A673 (cell line): Measurements from ENCODE around the gene SP2. TPM values are rescaled to one million over a fixed set of nuclear protein-coding genes. Genes with fewer than 3 reads are reported as not detected.

Source experiments
- Bru-seq: library from RNA; stranded (reverse); fragments of 400-500 nt; gene quantifications from one replicate; lab custom pipeline; 2021; lab: Mats Ljungman, UMichigan
- BruChase-seq, 2 experiments: library from RNA; stranded (reverse); fragments of 400-500 nt; gene quantifications; one replicate each; lab custom pipeline; 2021; lab: Mats Ljungman, UMichigan
- BruUV-seq: library from RNA; stranded (reverse); fragments of 400-500 nt; replicated peaks from 2 replicates; lab custom pipeline; 2021; lab: Mats Ljungman, UMichigan
- CTCF ChIA-PET: fragments of 300-600 bp; sonication (Branson Sonifier 250); formaldehyde crosslinking; loops from one replicate; lab custom pipeline; 2022; ENCODE audit warnings: antibody characterized with exemption; lab: Charles Lee
- POLR2A ChIA-PET: fragments of 300-600 bp; sonication (Branson Sonifier 250); formaldehyde crosslinking; loops from one replicate; lab custom pipeline; 2022; ENCODE audit warnings: antibody characterized with exemption; ENCODE audit not compliant: low non-redundant PET; lab: Charles Lee
- DNase-seq: peaks from one replicate; pipeline ENCODE4 v3.0.0-alpha.2; 2015; ENCODE audit warnings: low spot score
- H3K27ac ChIP-seq: fragments of 200-600 bp; sonication (generic); 2 replicates; pipeline ENCODE4 v1.5.1; 2016; ENCODE audit warnings: mixed run types, low read depth, mild to moderate bottlenecking, mixed read lengths, antibody characterized with exemption, low read length; ENCODE audit not compliant: poor library complexity, severe bottlenecking
- H3K27me3 ChIP-seq: fragments of 200-600 bp; sonication (generic); replicated peaks from 2 replicates; pipeline ENCODE4 v1.6.1; 2017; ENCODE audit warnings: mixed run types, low read depth, mild to moderate bottlenecking, mixed read lengths, antibody characterized with exemption, low read length; ENCODE audit not compliant: insufficient read depth, poor library complexity
- H3K36me3 ChIP-seq: fragments of 200-600 bp; sonication (generic); 2 replicates; pipeline ENCODE4 v1.6.1; 2016; ENCODE audit warnings: mixed run types, mild to moderate bottlenecking, mixed read lengths, antibody characterized with exemption, low read length; ENCODE audit not compliant: insufficient read depth, poor library complexity, severe bottlenecking
- H3K4me1 ChIP-seq: fragments of 200-600 bp; sonication (generic); 2 replicates; pipeline ENCODE4 v1.6.1; 2017; ENCODE audit warnings: mixed run types, mild to moderate bottlenecking, mixed read lengths, antibody characterized with exemption, low read length; ENCODE audit not compliant: insufficient read depth, poor library complexity, severe bottlenecking
- H3K4me3 ChIP-seq: fragments of 200-600 bp; sonication (generic); 2 replicates; pipeline ENCODE4 v1.5.1; 2016; ENCODE audit warnings: low read depth, mixed run types, mild to moderate bottlenecking, mixed read lengths, low read length; ENCODE audit not compliant: poor library complexity, severe bottlenecking
- H3K9me3 ChIP-seq: fragments of 200-600 bp; sonication (generic); 2 replicates; pipeline ENCODE4 v1.6.1; 2016; ENCODE audit warnings: mixed run types, low read depth, mild to moderate bottlenecking, mixed read lengths, antibody characterized with exemption, low read length; ENCODE audit not compliant: poor library complexity, severe bottlenecking
- EZH2 ChIP-seq: fragments of 200-600 bp; sonication (generic); IDR thresholded peaks from 2 replicates; pipeline ENCODE4 v1.6.1; 2017; ENCODE audit warnings: borderline replicate concordance, low read depth, mild to moderate bottlenecking, mixed read lengths, antibody characterized with exemption, low read length; ENCODE audit not compliant: poor library complexity, severe bottlenecking
- intact Hi-C: fragments of 100-400 bp; cut with micrococcal nuclease; formaldehyde crosslinking; loops from one replicate; pipeline ENCODE4 v1.10.0; 2022; ENCODE audit not compliant: unreplicated experiment
- long read RNA-seq: library from polyadenylated mRNA; stranded (forward); transcript quantifications from one replicate; pipeline ENCODE4 v2.0.0, GENCODE V29; 2022
- total RNA-seq: library from RNA; stranded (reverse); gene quantifications from 2 replicates; pipeline ENCODE4 v1.2.3, GENCODE V29; 2021
- TF ChIP-seq, protein P1 (sequence below): fragments of 300-800, 200-600 bp; sonication (generic); conservative IDR thresholded peaks from 2 replicates; pipeline ENCODE4 v1.5.1; 2017; ENCODE audit warnings: low read depth, mild to moderate bottlenecking, antibody characterized with exemption, low read length, moderate library complexity, mixed read lengths

Gene SP2
- total RNA-seq (19.5 and 29.1 TPM in 2 replicates), Bru-seq, nascent RNA (percentile 68 among the genes with signal in this experiment), BruChase-seq, experiment 1, labeled RNA remaining after a 2-hour chase (percentile 66 among the genes with signal in this experiment), BruChase-seq, experiment 2, labeled RNA remaining after a 6-hour chase (percentile 75 among the genes with signal in this experiment)
- long read RNA-seq, transcript SP2-201 (7 exons, 3,112 nt) = major isoform, 12 of 26 reads
- long read RNA-seq, partial matches to known transcripts = 7 of 26 reads
- long read RNA-seq, other reads (novel, unspliced or antisense) = 7 of 26 reads

DNA sequence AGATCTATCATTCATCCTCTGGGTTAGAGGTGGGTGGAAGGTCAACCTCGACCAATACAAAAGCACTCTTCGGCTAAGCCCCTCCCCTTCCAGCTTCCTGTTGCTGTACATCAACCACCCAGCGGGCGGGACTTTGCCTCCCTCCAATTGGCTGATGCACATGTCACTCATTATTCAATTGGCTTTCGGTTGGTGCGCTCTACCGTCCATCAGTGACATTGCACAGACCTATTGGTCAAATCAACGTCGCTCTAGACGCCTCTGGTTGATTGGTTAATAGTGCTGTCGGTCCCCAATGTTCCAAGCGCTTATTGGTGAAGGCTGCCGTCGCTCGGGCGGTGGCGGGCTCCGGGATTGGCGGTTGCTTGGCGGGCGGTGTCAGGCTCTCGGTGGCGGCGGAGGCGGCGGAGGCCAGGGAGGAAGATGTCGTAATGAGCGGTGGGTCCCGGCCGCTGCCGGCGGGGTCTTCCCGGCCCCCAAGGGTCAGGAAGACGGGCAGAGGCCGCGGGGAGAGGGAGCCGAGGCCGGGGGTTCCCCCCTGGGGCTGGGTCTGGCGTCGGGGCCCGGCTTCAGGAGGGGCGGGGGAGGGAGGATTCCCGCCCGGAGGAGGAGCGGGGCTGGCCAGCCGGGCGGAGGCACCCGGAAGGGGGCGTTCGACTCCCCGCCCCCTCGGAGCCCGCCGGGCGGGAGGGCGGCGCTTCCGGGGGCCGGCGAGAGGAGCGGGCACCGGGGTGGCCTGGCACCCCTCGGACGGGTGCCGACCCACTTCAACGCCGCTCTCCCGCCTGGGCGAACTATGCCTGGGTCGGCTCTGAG, at the start of gene SP2:
TSS of gene SP2 (plus strand) at position 381 of the 816 bp plus-strand sequence. CDS start at position 432, 51 bp downstream.
- DNase-seq = peak; percentile 98
- H3K4me1 ChIP-seq = no peaks in the 10 kb centered on the region
- POLR2A ChIA-PET = no interaction called here
- H3K36me3 ChIP-seq = no peaks in the 10 kb centered on the region
- intact Hi-C loops = no loop called here
- no TSS peak for BruUV-seq
- no peaks in the 10 kb centered on the region for H3K27me3 ChIP-seq
- peak within 1 kb of the TSS; percentile 74 for H3K4me3 ChIP-seq
- peak within 1 kb of the TSS; percentile 97 for H3K27ac ChIP-seq
- CTCF ChIA-PET = no interaction called here
- no peaks in the 10 kb centered on the region for H3K9me3 ChIP-seq
- TF ChIP-seq, protein P1, sequence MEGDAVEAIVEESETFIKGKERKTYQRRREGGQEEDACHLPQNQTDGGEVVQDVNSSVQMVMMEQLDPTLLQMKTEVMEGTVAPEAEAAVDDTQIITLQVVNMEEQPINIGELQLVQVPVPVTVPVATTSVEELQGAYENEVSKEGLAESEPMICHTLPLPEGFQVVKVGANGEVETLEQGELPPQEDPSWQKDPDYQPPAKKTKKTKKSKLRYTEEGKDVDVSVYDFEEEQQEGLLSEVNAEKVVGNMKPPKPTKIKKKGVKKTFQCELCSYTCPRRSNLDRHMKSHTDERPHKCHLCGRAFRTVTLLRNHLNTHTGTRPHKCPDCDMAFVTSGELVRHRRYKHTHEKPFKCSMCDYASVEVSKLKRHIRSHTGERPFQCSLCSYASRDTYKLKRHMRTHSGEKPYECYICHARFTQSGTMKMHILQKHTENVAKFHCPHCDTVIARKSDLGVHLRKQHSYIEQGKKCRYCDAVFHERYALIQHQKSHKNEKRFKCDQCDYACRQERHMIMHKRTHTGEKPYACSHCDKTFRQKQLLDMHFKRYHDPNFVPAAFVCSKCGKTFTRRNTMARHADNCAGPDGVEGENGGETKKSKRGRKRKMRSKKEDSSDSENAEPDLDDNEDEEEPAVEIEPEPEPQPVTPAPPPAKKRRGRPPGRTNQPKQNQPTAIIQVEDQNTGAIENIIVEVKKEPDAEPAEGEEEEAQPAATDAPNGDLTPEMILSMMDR = no peak
- TF ChIP-seq EZH2 = no peak

GRCh38 chr17:47846716-47847340, 49.2 kb upstream of the SP2 start:
- peaks cover 63% of the 10 kb centered on the region for H3K27me3 ChIP-seq
- H3K36me3 ChIP-seq = no peaks in the 10 kb centered on the region
- TF ChIP-seq, protein P1 = no peak
- TF ChIP-seq EZH2 = peak; percentile 32
- intact Hi-C loops = loop anchor here (10.0 kb wide), 1 partner anchor 98 kb away; the partner anchor contains the start of gene PNPO
- H3K9me3 ChIP-seq = no peaks in the 10 kb centered on the region
- BruUV-seq = no TSS peak
- H3K27ac ChIP-seq = no peak overlapping the region
- CTCF ChIA-PET = interaction anchor here (1.7 kb wide), 1 partner anchor 43 kb away, joined by 7 read pairs; no protein-coding TSS in a partner anchor
- H3K4me1 ChIP-seq = no peaks in the 10 kb centered on the region
- DNase-seq = no peak
- H3K4me3 ChIP-seq = no peak overlapping the region
- POLR2A ChIA-PET = no interaction called here
